Erythroblast (primary cell): Measurements from ENCODE around the gene BMF.

Experiments used
- GATA1 ChIP-seq: IDR thresholded peaks from 2 replicates; pipeline ENCODE4 v1.6.1; 2011; ENCODE audit warnings: low read depth, mild to moderate bottlenecking, control low read depth, low read length, moderate library complexity
- POLR2A ChIP-seq: IDR thresholded peaks from 2 replicates; pipeline ENCODE4 v1.6.1; 2011; ENCODE audit warnings: mild to moderate bottlenecking, low read length

- TF ChIP-seq POLR2A (no peak), GATA1 (no peak)
Observed at GRCh38 chr15:40065166-40065565, 43.5 kb downstream of the BMF start.
